HepG2 (cell line): Measurements from ENCODE around the gene EIF4EBP3. TPM values are rescaled to one million over a fixed set of nuclear protein-coding genes. Genes with fewer than 3 reads are reported as not detected.

Experiments
- ATAC-seq: fragments of 200-7000 bp; cut with Tn5 transposase; 3 replicates; pipeline ENCODE4 v1.9.1; 2020; ENCODE audit warnings: mild to moderate bottlenecking, moderate library complexity
- BruUV-seq: library from RNA; stranded (reverse); fragments of 400-500 nt; replicated peaks from 2 replicates; lab custom pipeline; 2021; lab: Mats Ljungman, UMichigan
- CTCF ChIA-PET: fragments of 300-600 bp; formaldehyde crosslinking; extraction: SDS; loops from one replicate; lab custom pipeline; 2021; ENCODE audit warnings: low total read pairs, inconsistent platforms, low intra/inter-chr PET ratio; lab: Yijun Ruan, JAX
- POLR2A ChIA-PET: fragments of 350-600 bp; sonication (Branson Sonifier 250); formaldehyde crosslinking; loops from one replicate; lab custom pipeline; 2020; ENCODE audit warnings: antibody characterized with exemption, inconsistent platforms; lab: Yijun Ruan, JAX
- DNase-seq: peaks from one replicate; pipeline ENCODE4 v3.0.0-alpha.2; 2015; ENCODE audit warnings: low spot score
- FAIRE-seq: peaks from 3 replicates; lab custom pipeline; 2011; peaks lifted over from hg19 to GRCh38; lab: Jason Lieb, UNC
- H2AFZ ChIP-seq: one replicate; pipeline ENCODE4 v1.6.1; 2011; ENCODE audit warnings: low read length, inconsistent platforms
- H3K27ac ChIP-seq: fragments of 300-600 bp; 3 replicates; pipeline ENCODE4 v1.8.0; 2011; ENCODE audit warnings: mixed run types, mild to moderate bottlenecking, mixed read lengths, low read length, inconsistent platforms; ENCODE audit not compliant: insufficient read depth; ENCODE audit errors: extremely low read length
- H3K27me3 ChIP-seq, 2 experiments: fragments of 200-600 bp in 1 of 2; 2 replicates in 1 of 2; 3 replicates in 1 of 2; pipeline versions ENCODE4 v1.6.0 to v1.8.0; 2011; ENCODE audit warnings: low read length in 2 of 2, mild to moderate bottlenecking in 2 of 2, moderate library complexity in 2 of 2, inconsistent platforms in 1 of 2; ENCODE audit not compliant: insufficient read depth in 2 of 2, control insufficient read depth in 1 of 2
- H3K36me3 ChIP-seq, 2 experiments: fragments of 200-600 bp in 1 of 2; replicated peaks in 1 of 2; 2 replicates in 1 of 2; 3 replicates in 1 of 2; pipeline versions ENCODE4 v1.5.1 to v1.8.0; 2011; ENCODE audit warnings: low read length in 2 of 2, inconsistent platforms in 1 of 2; ENCODE audit not compliant: insufficient read depth in 2 of 2, control insufficient read depth in 1 of 2
- H3K4me1 ChIP-seq: 2 replicates; pipeline ENCODE4 v1.5.1; 2012; ENCODE audit warnings: low read length, inconsistent platforms; ENCODE audit not compliant: insufficient read depth
- H3K4me2 ChIP-seq: 2 replicates; pipeline ENCODE4 v1.6.0; 2011; ENCODE audit warnings: low read depth, low read length, inconsistent platforms
- H3K4me3 ChIP-seq, 3 experiments: fragments of 200-600 bp in 1 of 3; sonication (generic), shearing (Covaris generic) in 1 of 3; replicated peaks in 1 of 3; 2 replicates each; pipeline ENCODE4 v1.5.1; 2011 to 2016; ENCODE audit warnings: low read length in 3 of 3, inconsistent platforms in 2 of 3, low read depth in 2 of 3, mild to moderate bottlenecking in 2 of 3, control low read depth in 1 of 3, mixed read lengths in 1 of 3; ENCODE audit not compliant: insufficient read depth in 1 of 3
- H3K79me2 ChIP-seq: one replicate; pipeline ENCODE4 v1.6.1; 2011; ENCODE audit warnings: low read length, inconsistent platforms; ENCODE audit not compliant: insufficient read depth
- H3K9ac ChIP-seq: 2 replicates; pipeline ENCODE4 v1.6.0; 2011; ENCODE audit warnings: mild to moderate bottlenecking, low read depth, low read length, inconsistent platforms; ENCODE audit not compliant: insufficient read depth
- H3K9me3 ChIP-seq: 2 replicates; pipeline ENCODE4 v1.5.1; 2012; ENCODE audit warnings: mild to moderate bottlenecking, low read length
- H4K20me1 ChIP-seq: 2 replicates; pipeline ENCODE4 v1.6.0; 2011; ENCODE audit warnings: inconsistent platforms, mild to moderate bottlenecking, low read length, moderate library complexity; ENCODE audit not compliant: insufficient read depth
- DPF2 ChIP-seq: sonication (generic); formaldehyde crosslinking; IDR thresholded peaks from 2 replicates; pipeline ENCODE4 v1.4.0; 2020; ENCODE audit warnings: mild to moderate bottlenecking, low read depth, missing genetic modification reagents, borderline replicate concordance
- HNRNPUL1 ChIP-seq: fragments of 200-400 bp; formaldehyde crosslinking; IDR thresholded peaks from 2 replicates; pipeline ENCODE4 v1.6.1; 2017; ENCODE audit warnings: low read depth, mild to moderate bottlenecking, low read length, moderate library complexity
- NFKBIZ ChIP-seq: IDR thresholded peaks from 2 replicates; pipeline ENCODE4 v1.6.1; 2018; ENCODE audit warnings: missing genetic modification reagents, missing compliant biosample characterization
- SIN3B ChIP-seq: fragments of 150-350 bp; IDR thresholded peaks from 2 replicates; pipeline ENCODE4 v1.6.1; 2014; ENCODE audit warnings: low read length
- ZNF607 ChIP-seq: sonication (generic); formaldehyde crosslinking; IDR thresholded peaks from 2 replicates; pipeline ENCODE4 v1.5.1; 2020; ENCODE audit warnings: missing genetic modification reagents, mild to moderate bottlenecking, borderline replicate concordance
- ZSCAN12 ChIP-seq: sonication (generic); formaldehyde crosslinking; IDR thresholded peaks from 2 replicates; pipeline ENCODE4 v1.9.0; 2021; ENCODE audit warnings: mild to moderate bottlenecking, missing genetic modification reagents
- WGBS: methylation state at CpG from one replicate; pipeline ENCODE4 v1.1.6; 2017; ENCODE audit warnings: low lambda C conversion rate; 5-methylcytosine and 5-hydroxymethylcytosine counted together
- in situ Hi-C: cut with HindIII; loops from 2 replicates; pipeline ENCODE4 v1.10.0; 2017; ENCODE audit warnings: low pct_unique_long_range_greater_than_20kb; ENCODE audit not compliant: extremely low pct_ligation_motif_present
- intact Hi-C: fragments of 100-400 bp; cut with micrococcal nuclease; formaldehyde crosslinking; loops from one replicate; pipeline ENCODE4 v1.10.0; 2022; ENCODE audit not compliant: unreplicated experiment
- polyA plus RNA-seq, 8 experiments: library from polyadenylated mRNA; depleted of rRNA in 3 of 8; stranded (reverse) in 7 of 8; unstranded in 1 of 8; fragments of >200 nt; fragmentation: Illumina TruSeq in 4 of 8; extraction: Trizol in 4 of 8; gene quantifications; 2 replicates each; pipeline versions ENCODE4 v1.2.1 to v1.2.3, GENCODE V29; 2011 to 2016; ENCODE audit warnings: low read depth in 4 of 8, missing spikeins in 1 of 8, mixed read lengths in 1 of 8; ENCODE audit not compliant: insufficient read depth in 1 of 8
- total RNA-seq, 5 experiments: library from RNA; depleted of rRNA; stranded (reverse); fragments of >200 nt; fragmentation: Illumina TruSeq; extraction: Trizol; gene quantifications; 2 replicates each; pipeline ENCODE4 v1.2.3, GENCODE V29; 2016; ENCODE audit warnings: low read depth in 1 of 5
- TF ChIP-seq, protein P1 (sequence below): sonication (generic); formaldehyde crosslinking; IDR thresholded peaks from 2 replicates; pipeline ENCODE4 v1.8.0; 2022; ENCODE audit warnings: missing genetic modification reagents, low read depth, mild to moderate bottlenecking, borderline replicate concordance
- TF ChIP-seq, protein P2 (sequence below): IDR thresholded peaks from 2 replicates; pipeline ENCODE4 v1.6.1; 2018; ENCODE audit warnings: missing genetic modification reagents, mild to moderate bottlenecking, missing compliant biosample characterization
- TF ChIP-seq, protein P3 (sequence below): sonication (generic); formaldehyde crosslinking; IDR thresholded peaks from 2 replicates; pipeline ENCODE4 v1.5.0; 2020; ENCODE audit warnings: mild to moderate bottlenecking, missing genetic modification reagents

The EIF4EBP3 gene
- total and polyA plus RNA-seq, 2 of the 13 experiments (the other 11 are each of a cell fraction or from before 2014, with no cell fraction given): 0.61 to 1.7 TPM

DNA sequence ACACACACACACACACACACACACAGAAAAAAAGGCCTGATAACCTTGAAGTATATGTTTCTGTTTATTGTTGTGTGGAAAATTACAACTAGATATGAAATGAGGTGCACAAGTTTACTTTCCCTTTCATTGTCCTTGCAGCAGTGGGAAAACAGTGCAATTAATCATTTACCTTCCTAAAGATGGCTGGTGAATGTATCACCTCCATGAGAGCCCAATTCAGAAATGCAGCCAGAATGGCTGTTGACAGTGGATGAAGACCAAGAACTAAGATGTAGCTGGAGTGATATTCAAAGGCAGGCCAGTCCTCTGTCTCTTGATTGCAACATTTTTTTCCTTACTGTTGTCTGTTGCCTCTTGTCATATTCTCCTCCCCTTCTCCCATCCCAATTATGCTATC is 49.6 kb upstream of the EIF4EBP3 start (continued):
- TF ChIP-seq ZSCAN12 (CRISPR knock-in tag): no peak
- TF ChIP-seq, protein P1, sequence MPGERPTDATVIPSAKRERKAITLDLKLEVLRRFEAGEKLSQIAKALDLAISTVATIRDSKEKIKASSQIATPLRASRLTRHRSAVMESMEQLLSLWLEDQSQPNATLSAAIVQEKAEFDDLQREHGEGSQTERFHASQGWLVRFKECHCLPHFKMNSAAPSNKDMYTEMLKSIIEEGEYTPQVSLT (CRISPR knock-in tag): no peak
- no peak for TF ChIP-seq NFKBIZ (CRISPR knock-in tag)
- TF ChIP-seq, all 625 proteins: peak for 12

DNA sequence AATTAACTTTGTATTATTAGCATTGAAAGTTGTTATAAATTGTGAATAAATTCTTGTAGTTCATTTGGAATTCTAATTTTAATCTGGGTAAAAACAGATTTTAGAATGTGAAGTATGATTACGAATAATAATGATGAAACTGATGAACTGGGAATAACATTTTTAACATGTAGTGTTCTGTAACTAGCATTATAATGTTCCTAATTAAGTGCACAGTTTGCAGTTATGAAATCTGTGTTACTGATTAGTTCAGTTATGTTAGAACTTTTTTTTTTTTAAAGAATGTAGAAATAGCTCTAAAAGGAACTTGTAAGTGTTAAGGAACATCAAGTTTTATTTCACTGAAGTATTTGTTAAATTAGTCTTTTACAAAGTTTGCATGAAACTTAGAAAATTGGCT is 48.9 kb upstream of the EIF4EBP3 start:
- ATAC-seq (no peak), FAIRE-seq (no peak), DNase-seq (no peak)
- Histone ChIP-seq H3K79me2 (no peaks in the 10 kb centered on the region), H3K4me2 (no peak overlapping the region), H3K27ac (no peak overlapping the region), H3K27me3 (no peaks in the 10 kb centered on the region), H2AFZ (no peak overlapping the region), H3K4me1 (peaks cover 19% of the 10 kb centered on the region), H4K20me1 (no peaks in the 10 kb centered on the region), H3K36me3 (peaks cover 2 to 17% of the 10 kb centered on the region in 2 experiments; a peak in 4 of 5 replicates), H3K9ac (no peak overlapping the region), H3K9me3 (no peaks in the 10 kb centered on the region), H3K4me3 (no peak overlapping the region)
- CTCF ChIA-PET: no interaction called here
- WGBS: 96% methylated on average over 1 of the region's 1 CpG
- intact Hi-C loops (loop anchor here (10.0 kb wide), 1 partner anchor 124 kb away; no protein-coding TSS in a partner anchor), in situ Hi-C loops (no loop called here)
- TF ChIP-seq, protein P2, sequence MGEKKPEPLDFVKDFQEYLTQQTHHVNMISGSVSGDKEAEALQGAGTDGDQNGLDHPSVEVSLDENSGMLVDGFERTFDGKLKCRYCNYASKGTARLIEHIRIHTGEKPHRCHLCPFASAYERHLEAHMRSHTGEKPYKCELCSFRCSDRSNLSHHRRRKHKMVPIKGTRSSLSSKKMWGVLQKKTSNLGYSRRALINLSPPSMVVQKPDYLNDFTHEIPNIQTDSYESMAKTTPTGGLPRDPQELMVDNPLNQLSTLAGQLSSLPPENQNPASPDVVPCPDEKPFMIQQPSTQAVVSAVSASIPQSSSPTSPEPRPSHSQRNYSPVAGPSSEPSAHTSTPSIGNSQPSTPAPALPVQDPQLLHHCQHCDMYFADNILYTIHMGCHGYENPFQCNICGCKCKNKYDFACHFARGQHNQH (CRISPR knock-in tag): no peak
- TF ChIP-seq DPF2: no peak
- no peak for TF ChIP-seq SIN3B
- TF ChIP-seq ZNF607: no peak
- TF ChIP-seq HNRNPUL1: no peak
- TF ChIP-seq, protein P3, sequence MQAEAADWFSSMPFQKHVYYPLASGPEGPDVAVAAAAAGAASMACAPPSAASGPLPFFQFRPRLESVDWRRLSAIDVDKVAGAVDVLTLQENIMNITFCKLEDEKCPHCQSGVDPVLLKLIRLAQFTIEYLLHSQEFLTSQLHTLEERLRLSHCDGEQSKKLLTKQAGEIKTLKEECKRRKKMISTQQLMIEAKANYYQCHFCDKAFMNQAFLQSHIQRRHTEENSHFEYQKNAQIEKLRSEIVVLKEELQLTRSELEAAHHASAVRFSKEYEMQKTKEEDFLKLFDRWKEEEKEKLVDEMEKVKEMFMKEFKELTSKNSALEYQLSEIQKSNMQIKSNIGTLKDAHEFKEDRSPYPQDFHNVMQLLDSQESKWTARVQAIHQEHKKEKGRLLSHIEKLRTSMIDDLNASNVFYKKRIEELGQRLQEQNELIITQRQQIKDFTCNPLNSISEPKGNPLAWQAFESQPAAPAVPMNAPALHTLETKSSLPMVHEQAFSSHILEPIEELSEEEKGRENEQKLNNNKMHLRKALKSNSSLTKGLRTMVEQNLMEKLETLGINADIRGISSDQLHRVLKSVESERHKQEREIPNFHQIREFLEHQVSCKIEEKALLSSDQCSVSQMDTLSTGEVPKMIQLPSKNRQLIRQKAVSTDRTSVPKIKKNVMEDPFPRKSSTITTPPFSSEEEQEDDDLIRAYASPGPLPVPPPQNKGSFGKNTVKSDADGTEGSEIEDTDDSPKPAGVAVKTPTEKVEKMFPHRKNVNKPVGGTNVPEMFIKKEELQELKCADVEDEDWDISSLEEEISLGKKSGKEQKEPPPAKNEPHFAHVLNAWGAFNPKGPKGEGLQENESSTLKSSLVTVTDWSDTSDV (CRISPR knock-in tag): no peak
- BruUV-seq: no TSS peak
- POLR2A ChIA-PET: interaction anchor here (1.7 kb wide), 1 partner anchor 59 kb away, joined by 3 read pairs; the partner anchor contains the start of gene SRA1
